GM12801 (cell line): Measurements from ENCODE around the gene C16orf54.

Experiments used
- TF ChIP-seq, protein P1 (sequence below): IDR thresholded peaks from one replicate; pipeline ENCODE4 v1.5.1; 2011; ENCODE audit warnings: control low read depth; ENCODE audit not compliant: insufficient read length; ENCODE audit errors: extremely low read depth

The C16orf54 gene

DNA sequence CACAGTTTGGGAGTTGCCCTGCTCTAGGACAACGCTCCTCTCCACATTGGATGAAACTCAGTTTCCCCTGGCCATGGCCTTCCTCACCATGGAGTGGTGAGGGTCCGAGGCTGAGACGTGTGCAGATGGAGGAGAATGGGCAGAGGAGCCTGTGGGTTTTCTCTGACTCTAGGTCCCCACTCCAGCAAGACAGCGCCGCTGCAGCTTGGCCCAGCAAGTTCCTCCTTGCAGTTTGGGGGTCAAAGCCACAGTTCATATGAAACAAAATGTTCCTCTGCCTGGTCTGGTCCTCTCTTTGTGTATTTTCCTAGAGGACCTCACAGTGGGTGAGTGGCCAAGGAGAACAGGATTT lies 2.3 kb downstream of the C16orf54 start:
- TF ChIP-seq, protein P1, sequence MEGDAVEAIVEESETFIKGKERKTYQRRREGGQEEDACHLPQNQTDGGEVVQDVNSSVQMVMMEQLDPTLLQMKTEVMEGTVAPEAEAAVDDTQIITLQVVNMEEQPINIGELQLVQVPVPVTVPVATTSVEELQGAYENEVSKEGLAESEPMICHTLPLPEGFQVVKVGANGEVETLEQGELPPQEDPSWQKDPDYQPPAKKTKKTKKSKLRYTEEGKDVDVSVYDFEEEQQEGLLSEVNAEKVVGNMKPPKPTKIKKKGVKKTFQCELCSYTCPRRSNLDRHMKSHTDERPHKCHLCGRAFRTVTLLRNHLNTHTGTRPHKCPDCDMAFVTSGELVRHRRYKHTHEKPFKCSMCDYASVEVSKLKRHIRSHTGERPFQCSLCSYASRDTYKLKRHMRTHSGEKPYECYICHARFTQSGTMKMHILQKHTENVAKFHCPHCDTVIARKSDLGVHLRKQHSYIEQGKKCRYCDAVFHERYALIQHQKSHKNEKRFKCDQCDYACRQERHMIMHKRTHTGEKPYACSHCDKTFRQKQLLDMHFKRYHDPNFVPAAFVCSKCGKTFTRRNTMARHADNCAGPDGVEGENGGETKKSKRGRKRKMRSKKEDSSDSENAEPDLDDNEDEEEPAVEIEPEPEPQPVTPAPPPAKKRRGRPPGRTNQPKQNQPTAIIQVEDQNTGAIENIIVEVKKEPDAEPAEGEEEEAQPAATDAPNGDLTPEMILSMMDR = no peak

DNA sequence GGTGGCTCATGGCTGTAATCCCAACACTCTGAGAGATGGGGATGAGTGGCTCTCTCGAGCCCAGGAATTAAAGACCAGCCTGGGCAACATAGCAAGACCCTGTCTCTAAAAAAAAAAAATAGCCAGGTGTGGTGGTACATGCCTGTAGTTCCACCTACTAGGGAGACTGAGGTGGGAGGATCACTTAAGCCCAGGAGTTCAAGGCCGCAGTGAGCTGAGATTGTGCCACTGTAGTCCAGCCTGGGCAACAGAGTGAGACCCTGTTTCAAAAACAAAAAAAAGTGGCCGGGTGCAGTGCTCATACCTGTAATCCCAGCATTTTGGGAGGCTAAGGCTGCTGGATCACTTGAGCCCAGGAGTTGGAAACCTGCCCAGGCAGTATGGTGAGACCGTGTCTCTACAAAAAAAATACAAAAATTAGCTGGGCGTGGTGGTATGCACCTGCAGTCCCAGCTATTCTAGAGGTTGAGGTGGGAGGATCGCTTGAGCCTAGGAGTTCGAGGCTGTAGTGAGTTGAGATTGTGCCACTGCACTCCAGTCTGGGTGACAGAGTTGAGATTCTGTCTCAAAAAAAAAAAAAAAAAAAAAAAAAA lies 3.0 kb downstream of the C16orf54 start:
- TF ChIP-seq, protein P1 = no peak

DNA sequence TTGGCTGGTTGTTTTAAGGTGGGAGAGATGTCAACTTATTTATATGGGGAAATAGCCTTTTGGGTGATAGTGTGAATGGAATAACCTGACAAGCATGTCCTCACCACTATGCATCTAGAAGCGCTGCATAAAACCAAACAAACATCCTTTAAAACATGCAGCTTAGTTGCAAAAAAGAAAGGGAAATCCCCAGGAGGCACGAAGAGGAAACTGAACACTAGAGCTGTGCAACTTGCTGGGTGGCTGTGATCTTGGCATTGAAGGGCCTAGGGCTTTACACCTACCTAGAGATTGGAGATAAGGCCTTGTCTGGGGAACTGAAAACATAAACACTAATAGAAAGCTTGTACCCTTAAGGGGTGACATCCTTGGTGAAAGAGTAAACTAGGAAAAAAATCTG lies 7.3 kb downstream of the C16orf54 start:
- TF ChIP-seq, protein P1 = no peak

DNA sequence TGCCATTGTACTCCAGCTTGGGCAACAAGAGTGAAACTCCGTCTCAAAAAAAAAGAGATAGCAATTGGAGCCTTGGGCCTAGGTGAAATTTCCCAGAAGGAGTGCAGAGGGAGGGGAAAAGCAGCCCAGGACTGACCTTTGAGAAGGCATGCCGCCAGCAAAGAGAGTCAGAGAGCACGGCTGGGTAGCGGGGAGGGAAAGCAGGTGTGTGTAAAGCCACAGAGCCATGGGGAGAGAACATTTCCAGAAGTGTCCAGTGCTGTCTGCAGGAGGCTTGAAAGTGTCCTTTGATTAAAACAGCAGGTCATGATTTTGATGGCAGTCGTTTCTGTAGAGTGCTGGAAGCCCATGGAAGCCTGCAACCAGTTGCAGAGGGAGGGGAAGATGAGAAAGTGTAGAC lies 8.1 kb downstream of the C16orf54 start:
- TF ChIP-seq, protein P1 = no peak

DNA sequence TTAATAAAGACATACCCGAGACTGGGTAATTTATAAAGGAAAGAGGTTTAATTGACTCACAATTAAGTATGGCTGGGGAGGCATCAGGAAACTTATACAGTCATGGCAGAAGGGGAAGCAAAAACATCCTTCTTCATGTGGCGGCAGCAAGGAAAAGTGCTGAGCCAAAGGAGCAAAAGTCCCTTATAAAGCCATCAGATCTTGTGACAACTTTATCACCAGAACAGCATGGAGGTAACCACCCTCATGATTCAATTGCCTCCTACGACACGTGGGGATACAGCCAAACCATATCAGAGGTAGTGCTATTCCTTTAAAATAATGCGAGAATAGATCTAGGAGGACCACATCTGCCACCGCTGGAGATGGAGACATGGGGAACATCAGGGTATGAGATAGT lies 9.0 kb downstream of the C16orf54 start:
- TF ChIP-seq, protein P1 = no peak

DNA sequence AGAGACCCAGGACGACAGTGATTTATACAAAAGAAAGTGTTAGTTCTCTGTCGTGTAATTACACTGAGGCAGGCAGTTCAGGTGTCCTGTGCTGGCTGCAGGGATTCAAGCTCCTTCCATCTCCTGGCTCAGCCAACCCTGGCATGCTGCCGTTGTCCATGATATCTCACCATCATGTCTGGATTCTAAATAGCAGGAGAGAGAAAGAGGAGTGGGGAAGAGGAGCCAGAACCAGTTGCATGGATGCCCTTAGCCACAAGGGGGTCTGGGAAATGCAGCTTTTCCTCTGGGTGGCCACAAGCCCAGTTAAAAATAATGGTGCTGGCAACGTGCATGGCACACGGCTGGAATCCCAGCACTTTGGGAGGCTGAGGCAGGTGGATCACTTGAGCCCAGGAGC lies 9.7 kb downstream of the C16orf54 start:
- TF ChIP-seq, protein P1 = no peak

DNA sequence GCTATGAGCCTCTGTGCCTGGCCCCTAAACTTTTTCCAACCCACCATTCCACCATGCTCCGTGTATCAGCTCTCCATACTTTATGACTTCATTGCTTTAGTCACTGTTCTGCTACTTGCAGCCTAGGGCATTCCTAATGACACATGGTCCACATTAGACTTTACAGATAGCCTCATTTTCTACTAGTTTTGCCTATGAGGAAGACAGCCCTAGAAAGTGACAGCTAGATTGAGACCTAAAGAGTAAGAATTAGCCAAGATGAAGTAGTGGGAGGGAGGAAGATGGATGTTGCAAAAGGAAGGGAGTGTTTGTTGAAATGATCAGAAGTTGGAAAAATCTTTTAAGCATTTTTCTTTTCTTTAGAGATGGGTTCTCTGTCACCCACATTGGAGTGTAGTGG lies 11.0 kb downstream of the C16orf54 start:
- TF ChIP-seq, protein P1 = no peak
